GM06990 (cell line): ENCODE measurements around the gene TBC1D3B.
"Not testable (repeated sequence)": the region's sequence is repeated elsewhere in the genome, so short reads cannot be mapped to it uniquely, and the experiment has no call there.

Source experiments
- DNase-seq: peaks from one replicate; pipeline ENCODE4 v3.0.0-alpha.2; 2011; ENCODE audit not compliant: insufficient read length; ENCODE audit errors: extremely low read depth
- H3K27me3 ChIP-seq: replicated peaks from 2 replicates; pipeline ENCODE4 v1.6.0; 2011; ENCODE audit warnings: low read length; ENCODE audit not compliant: control insufficient read depth, insufficient read depth
- H3K36me3 ChIP-seq: 2 replicates; pipeline ENCODE4 v1.5.1; 2011; ENCODE audit warnings: low read length; ENCODE audit not compliant: control insufficient read depth, insufficient read depth
- H3K4me3 ChIP-seq: replicated peaks from 2 replicates; pipeline ENCODE4 v1.5.1; 2011; ENCODE audit warnings: low read depth, mild to moderate bottlenecking, control low read depth, low read length
- TF ChIP-seq, protein P1 (sequence below): IDR thresholded peaks from 2 replicates; pipeline ENCODE4 v1.5.1; 2011; ENCODE audit warnings: low read length, control low read depth, mild to moderate bottlenecking, inconsistent platforms; ENCODE audit not compliant: insufficient read depth, poor library complexity, severe bottlenecking

The TBC1D3B gene

DNA sequence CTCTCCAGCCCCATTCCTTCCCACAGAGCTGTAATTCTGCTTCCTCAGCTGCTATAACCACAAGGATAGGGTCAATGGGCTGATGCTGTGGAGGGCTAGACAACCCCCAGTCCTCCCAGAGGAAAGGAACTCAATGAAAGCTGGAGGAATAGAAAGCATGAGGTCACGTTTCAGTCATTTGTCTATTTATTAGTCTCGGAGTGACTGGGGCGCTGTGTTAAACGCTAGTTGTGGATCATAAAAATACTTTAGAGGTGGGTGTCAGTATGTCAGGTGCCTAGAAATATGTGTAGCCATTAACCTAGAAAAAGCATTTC is 20.9 kb upstream of the TBC1D3B start:
- TF ChIP-seq, protein P1, sequence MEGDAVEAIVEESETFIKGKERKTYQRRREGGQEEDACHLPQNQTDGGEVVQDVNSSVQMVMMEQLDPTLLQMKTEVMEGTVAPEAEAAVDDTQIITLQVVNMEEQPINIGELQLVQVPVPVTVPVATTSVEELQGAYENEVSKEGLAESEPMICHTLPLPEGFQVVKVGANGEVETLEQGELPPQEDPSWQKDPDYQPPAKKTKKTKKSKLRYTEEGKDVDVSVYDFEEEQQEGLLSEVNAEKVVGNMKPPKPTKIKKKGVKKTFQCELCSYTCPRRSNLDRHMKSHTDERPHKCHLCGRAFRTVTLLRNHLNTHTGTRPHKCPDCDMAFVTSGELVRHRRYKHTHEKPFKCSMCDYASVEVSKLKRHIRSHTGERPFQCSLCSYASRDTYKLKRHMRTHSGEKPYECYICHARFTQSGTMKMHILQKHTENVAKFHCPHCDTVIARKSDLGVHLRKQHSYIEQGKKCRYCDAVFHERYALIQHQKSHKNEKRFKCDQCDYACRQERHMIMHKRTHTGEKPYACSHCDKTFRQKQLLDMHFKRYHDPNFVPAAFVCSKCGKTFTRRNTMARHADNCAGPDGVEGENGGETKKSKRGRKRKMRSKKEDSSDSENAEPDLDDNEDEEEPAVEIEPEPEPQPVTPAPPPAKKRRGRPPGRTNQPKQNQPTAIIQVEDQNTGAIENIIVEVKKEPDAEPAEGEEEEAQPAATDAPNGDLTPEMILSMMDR = no peak
- H3K4me3 ChIP-seq = peak overlapping the region; percentile 48
- no peaks in the 10 kb centered on the region; the same call in 1 of the 2 replicates for H3K36me3 ChIP-seq
- peak; percentile 59 for DNase-seq
- no peaks in the 10 kb centered on the region for H3K27me3 ChIP-seq

DNA sequence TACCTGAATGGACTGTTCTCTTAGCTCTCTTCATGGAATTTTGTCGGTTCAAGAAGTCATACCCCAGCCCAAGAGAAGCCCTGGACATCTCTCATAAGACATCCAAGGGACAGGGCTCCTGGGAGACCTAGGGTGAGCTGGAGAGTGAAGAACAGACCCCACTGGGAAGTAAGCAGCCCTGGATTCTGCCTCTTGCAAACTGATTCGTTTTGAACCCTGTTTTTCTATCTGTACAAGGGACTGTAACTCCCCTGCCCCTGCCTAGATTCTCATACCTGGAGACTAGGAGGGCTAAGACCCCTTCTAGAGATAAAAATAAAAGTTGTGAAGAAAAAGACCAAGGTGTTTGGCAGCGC is 19.7 kb upstream of the TBC1D3B start:
- no peaks in the 10 kb centered on the region; the same call in 1 of the 2 replicates for H3K36me3 ChIP-seq
- no peak for DNase-seq
- no peaks in the 10 kb centered on the region for H3K27me3 ChIP-seq
- peak overlapping the region; percentile 40 for H3K4me3 ChIP-seq
- TF ChIP-seq, protein P1 = no peak

DNA sequence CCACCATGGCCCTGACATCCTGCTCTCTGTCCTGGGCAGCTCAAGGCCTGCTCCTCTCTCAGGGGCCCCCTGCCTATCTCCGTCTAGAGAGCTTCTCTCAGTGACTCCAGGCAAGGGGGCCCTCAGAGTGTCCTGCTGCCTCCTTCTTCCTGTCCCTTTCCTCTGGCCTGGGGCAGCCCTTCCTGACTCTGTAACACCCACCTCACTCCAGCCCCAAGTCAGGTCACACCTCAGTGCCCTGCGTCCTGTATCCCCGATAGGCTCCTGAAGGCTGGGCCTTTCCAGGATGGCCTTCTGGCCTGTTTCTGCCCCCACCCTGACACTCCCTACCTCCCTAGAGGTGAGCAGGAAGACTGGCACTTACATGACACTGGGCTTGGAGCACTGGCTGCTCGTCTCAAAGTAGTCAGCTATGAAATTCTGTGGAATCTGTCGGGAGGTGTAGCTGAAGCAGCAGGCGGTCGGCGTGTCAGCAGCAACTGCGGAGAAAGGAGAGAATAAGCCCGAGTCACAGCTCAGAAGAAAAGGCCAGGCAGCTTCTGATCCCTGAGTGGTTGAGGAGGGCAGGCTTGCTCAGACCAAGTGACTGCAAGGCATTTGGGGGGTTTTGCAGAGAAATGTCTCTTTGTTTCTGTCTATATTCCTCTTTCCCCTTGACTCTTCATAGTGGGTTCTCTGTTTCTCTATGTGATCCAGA is 19.1 kb upstream of the TBC1D3B start:
- TF ChIP-seq, protein P1 = no peak
- Histone ChIP-seq H3K4me3 (peak overlapping the region; percentile 18; the same call in 1 of the 2 replicates), H3K27me3 (no peaks in the 10 kb centered on the region)

DNA sequence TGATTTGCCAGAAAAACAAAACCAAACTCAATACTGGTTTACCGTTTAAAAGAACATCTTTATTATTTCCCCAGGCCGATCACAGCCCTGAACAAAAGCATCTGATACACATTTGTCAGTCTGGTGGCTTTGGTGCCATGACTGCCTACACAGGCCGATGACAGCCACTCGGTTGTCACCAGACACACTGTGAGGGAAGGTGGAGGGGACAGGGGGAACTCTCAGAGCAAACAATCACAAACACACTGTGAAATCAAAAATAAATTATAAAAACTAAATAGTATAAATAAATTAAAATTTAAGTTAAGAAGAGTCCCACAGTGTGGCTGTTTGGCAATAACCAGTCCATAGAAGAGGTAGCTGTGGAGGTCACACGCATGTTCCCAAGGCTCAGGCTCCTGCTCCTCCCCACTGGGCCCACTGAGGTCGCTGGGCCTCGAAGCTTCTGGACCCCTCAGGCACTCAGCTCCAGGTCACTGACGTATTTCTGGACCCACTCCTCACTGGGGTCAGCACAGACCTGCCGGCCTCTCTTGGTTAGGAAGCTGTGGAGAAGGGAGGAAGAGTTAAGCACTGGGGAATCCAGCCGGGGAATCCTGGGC is 18.5 kb upstream of the TBC1D3B start:
- H3K36me3 ChIP-seq = not testable (repeated sequence)

More for the DNA sequence above, 19.1 kb upstream of the TBC1D3B start:
- DNase-seq = no peak
- no peaks in the 10 kb centered on the region; the same call in 1 of the 2 replicates for H3K36me3 ChIP-seq

DNA sequence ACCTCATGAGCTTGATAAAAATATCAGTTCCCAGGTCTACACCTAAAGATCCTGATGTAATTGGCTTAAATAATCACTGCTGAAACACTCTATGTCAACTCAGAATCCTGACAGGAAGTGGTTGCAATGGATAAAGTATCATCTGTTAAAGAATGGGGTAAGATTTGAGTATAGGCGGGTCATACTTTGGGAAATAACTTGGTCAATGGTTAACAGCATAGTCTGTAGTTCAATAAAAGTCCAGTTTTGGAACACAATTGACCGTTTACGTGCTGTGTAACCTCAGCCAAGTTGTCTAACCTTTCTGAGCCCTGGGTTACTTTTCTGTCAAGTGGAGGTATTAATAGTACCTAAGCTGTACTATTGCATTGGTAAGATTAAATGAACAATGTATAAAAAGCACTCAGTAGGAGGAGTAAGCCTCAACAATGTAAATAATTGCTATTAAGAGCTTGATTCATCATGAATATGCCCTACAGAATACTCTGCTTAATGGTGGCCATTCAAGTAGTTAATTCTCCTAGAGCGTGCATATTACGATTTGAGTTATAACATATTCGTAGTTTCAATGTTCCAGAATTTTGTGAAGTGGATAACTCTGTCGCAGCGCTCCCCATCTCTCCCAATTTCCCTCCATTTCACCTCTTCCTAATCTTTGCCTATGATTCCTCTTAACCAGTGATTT is 17.9 kb upstream of the TBC1D3B start:
- not testable (repeated sequence) for H3K4me3 ChIP-seq, DNase-seq, H3K27me3 ChIP-seq, H3K36me3 ChIP-seq

More for the DNA sequence above, 18.5 kb upstream of the TBC1D3B start:
- H3K4me3 ChIP-seq = peak overlapping the region; percentile 18; the same call in 1 of the 2 replicates
- not testable (repeated sequence) for DNase-seq, H3K27me3 ChIP-seq

DNA sequence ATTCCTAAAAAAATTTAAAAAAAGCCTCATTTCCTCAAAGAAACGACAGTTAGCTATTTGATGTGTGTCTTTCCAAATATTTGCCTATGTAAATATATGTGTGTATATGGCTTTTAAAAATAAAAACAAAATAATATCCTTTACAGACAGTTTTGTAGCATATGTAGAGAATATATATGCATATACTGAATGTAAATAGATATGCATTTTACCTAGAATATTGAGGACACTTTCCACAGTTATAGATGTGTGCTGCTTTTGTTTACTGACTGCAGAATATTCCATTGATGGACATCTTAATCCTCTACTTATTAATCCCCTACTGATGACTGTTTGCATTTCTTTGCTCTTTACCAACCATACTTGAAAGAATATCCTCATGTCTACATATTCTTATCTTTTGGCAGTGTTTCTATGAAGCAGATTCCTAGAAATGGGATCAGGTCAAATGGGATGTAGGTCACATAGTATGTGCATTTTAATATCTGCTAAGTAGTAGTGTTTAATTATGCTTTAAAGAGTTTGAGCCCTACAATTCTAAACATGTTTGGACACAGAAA is 16.9 kb upstream of the TBC1D3B start:
- no peak for DNase-seq
- Histone ChIP-seq H3K4me3 (no peak overlapping the region), H3K27me3 (no peaks in the 10 kb centered on the region), H3K36me3 (no peaks in the 10 kb centered on the region; the same call in 1 of the 2 replicates)
- TF ChIP-seq, protein P1 = no peak

DNA sequence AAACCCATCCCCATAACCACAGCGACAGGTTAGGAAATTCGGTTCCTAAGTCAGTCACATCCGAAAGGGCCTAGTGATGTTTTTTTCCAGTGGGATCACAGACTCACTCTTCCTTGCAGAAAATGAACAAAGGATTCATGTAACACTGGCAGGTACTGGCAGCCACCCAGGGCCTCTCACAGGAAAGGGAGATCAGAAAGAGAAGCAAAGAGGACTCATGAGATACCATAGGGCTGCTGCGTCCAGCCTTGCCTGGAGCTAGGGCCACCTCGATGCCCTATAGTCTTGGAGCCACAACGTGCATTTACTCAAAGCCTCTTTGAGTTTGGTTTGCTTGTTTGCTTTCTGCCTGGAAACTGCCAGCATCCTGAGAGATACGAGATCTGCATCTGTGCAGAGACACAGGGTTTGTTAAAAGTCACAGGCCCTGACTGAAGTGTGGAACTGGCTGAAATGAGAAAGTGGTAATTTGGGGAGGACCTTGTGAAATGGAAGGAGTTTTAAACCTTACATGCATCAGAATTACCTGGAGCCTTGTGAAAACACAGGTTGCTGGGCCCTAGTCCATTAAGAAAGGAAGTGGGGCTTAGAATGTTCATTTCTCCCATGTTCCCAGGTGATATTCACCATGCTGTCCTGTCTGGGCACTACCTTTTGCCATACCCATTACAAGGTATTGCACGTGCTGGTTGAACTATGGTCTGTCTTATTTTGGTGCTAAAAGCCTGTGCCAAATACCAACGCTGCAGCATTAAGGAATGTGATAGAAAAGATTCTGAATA is 14.3 kb upstream of the TBC1D3B start:
- not testable (repeated sequence) for DNase-seq, H3K36me3 ChIP-seq, H3K4me3 ChIP-seq, H3K27me3 ChIP-seq

DNA sequence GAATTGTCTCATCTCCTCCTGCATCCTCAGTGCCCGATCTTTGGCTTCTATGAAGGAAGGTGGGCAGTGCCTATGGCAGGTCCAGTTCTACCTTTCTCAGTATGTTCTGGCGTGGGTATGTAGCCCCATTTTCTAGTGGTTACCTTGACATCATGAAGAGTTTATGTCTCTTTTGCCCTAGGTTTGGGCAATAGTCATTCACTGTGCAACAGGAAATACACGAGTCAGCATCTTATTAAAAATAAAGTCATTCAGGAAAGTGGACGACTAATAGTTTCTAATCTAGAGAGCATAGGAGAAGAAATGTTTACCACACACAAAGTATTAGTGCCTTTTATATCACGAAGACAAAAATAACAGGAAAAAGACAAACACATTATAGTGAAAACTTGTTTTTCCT is 13.6 kb upstream of the TBC1D3B start:
- not testable (repeated sequence) for H3K36me3 ChIP-seq, DNase-seq, H3K4me3 ChIP-seq, H3K27me3 ChIP-seq
